ENCODE results near the gene TMEM37.

DNA sequence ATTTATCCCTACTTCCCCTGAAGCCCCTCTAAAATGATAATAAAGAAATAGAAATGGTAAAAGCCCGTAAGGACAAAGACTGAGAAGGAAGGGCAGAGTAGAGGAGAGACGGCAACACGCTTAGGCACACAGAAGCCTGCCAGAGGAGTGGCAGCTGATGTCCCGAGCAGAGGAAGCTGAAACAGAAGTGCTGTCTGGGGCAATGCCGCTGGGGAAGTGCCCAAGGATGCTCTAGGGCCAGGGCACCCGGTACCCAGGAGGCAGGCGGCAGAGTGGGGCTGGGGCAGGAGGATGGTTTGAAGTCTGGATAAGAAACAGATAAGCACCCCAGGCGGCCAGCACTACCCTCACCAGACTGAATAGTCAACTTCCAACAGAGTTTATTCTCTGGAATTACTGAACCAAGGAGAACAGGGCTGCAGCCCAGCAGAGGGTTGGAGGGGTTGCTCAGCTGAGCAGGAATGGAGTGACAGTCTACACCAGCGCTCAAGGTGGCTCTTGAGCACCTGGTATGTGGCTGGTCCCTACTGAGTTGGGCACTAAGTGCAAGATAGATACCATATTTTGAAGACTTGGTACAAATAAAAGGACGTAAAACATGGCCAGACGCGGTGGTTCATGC lies 22.4 kb downstream of the TMEM37 start:
- TF ChIP-seq, protein P1, sequence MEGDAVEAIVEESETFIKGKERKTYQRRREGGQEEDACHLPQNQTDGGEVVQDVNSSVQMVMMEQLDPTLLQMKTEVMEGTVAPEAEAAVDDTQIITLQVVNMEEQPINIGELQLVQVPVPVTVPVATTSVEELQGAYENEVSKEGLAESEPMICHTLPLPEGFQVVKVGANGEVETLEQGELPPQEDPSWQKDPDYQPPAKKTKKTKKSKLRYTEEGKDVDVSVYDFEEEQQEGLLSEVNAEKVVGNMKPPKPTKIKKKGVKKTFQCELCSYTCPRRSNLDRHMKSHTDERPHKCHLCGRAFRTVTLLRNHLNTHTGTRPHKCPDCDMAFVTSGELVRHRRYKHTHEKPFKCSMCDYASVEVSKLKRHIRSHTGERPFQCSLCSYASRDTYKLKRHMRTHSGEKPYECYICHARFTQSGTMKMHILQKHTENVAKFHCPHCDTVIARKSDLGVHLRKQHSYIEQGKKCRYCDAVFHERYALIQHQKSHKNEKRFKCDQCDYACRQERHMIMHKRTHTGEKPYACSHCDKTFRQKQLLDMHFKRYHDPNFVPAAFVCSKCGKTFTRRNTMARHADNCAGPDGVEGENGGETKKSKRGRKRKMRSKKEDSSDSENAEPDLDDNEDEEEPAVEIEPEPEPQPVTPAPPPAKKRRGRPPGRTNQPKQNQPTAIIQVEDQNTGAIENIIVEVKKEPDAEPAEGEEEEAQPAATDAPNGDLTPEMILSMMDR (conservative IDR thresholded peaks at IDR 0.05; ENCODE audit: low read depth, low read length): no peak
- TF ChIP-seq EZH2 (IDR thresholded peaks at IDR 0.05; ENCODE audit: borderline replicate concordance, low read depth, low read length, poor library complexity, severe bottlenecking): no peak
